Measurements from ENCODE around the gene FGGY.
"Not testable (repeated sequence)": the region's sequence is repeated elsewhere in the genome, so short reads cannot be mapped to it uniquely, and the experiment has no call there.

Gene FGGY

DNA sequence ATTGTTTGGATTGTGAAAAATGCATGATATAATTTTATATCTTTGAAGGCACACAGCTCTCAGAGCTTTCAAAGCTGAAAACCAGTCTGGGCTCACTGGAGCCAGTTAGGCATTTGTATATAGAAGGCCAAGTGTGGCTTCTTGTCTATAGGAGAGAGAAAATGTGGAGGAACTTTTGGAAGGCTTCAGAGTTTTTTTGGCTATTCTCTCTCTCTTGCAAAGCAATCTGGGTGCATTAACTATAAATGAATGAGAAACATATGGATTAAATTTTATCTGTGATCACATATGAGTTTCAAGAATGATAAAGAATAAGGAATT, 301.2 kb downstream of the FGGY start:
- DNase-seq = no peak

DNA sequence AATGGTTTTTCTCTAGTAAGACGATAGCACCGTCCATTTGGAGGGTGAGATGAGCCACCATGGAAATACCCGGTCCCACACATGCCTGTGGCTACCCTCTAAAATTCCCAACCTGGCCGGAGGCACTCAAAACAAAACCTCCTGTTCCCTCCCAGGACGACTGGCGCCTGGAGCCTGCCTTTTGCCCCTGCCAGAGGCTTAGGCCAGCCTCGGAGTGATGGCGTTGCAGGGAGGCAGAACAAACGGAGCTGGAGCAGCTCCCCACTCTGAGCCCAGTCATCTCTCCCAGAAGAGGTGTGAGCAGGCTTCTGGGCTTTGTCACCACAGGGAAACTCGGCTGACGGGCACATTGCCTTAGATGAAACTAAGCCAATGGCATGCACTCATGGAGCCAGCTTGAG, 304.1 kb downstream of the FGGY start:
- DNase-seq = no peak

DNA sequence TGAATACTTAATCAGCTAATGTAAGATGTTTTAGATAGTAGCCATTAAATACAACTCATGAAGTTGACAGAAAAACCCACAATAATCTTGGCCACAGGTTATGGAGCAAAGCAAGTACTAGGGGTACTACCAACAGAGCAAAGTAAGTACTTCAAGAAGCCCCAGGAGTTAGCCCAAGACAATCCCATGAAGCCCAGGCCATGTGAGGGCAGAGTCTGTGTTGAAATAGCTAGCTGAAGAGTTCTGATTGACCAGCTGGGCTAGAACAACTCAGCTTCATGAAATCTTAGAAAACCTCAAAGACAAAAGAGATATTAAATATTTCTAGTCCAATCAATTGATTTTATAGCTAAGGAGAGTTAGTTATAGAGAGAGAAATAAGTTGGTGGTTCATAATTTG, 304.9 kb downstream of the FGGY start:
- no peak for DNase-seq

DNA sequence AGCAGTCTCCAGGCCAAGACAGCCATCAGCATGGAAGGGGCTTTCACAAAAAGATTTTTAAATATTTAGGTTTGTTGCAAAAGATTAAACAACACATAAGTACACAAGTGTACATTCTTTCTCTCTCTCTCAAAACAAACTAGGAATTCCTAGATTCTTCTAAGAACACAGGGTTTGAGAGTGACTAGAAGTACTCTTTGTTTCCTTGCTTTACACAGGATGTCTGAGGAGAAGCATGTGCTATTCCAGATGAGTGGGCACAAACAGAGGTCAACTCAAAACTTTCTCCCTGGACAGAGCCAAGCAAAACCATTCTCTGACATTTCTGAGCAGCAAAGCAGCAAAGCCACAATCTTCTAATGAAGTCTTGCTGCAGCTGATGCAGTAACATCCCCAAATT, 307.3 kb downstream of the FGGY start:
- DNase-seq = no peak

DNA sequence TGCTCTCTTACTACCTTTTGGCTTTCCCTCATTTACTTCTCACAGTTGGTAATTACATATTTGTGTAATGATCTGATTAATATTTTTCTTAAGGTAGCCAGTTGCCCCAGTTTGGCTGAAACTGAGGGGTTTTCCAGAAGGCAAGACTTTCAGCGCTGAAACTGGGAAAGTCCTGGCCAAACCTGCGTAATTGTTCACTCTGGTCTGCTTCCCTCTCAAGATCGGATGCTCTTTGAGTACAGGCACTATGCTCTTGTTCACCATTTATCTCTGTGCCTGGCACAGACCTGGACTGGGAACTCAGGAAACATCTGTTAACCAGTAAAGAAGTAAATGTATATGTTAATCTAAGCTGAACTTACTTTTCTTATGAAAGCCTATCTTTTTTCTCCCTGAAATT, 308.3 kb downstream of the FGGY start:
- DNase-seq = no peak

DNA sequence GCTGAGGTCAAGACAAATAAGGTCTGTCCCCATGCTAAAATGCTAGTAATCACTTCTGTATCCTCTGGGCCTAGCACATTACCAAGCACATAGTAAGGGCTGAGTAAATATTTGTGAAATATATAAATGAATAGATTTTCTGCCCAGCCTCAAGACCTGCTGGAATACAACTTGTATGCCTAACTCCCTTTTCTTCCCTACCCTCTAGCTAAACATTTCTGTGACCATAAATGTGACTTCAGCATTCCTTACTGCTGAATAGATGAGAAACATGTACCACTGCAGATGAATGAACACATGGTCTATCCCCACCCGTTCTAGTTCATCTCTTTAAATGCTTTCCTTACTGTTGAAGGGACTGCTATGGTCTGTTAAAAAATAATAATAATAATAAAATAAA, 308.9 kb downstream of the FGGY start:
- no peak for DNase-seq

DNA sequence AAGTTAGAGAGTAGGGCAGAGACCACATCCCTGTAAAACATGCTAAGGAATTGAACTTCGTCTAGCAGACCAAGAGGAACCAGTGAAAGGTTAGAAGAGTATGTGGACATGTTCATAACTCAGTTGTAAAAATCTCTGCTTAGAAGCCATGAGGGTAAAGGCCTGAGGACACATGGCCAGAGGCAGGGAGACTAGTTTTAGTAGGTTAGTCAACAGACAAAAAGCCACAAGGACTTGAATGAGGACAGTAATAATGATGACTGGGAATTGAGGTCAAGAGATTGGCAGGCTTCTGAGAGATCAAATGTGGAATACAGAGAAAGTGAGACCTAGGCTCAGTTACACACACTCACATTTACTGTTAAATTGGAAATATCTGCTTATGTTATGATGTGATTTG, 312.4 kb downstream of the FGGY start:
- no peak for DNase-seq

DNA sequence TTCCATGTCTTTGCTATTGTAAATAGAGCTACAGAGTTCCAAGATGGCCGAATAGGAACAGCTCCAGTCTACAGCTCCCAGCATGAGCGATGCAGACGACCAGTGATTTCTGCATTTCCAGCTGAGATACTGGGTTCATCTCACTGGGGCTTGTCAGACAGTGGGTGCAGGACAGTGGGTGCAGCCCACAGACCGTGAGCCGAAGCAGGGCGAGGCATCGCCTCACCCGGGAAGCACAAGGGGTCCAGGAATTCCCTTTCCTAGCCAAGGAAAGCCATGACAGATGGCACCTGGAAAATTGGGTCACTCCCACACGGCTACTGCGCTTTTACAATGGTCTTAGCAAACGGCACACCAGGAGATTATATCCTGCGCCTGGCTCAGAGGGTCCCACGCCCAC, 313.6 kb downstream of the FGGY start:
- DNase-seq = not testable (repeated sequence)

DNA sequence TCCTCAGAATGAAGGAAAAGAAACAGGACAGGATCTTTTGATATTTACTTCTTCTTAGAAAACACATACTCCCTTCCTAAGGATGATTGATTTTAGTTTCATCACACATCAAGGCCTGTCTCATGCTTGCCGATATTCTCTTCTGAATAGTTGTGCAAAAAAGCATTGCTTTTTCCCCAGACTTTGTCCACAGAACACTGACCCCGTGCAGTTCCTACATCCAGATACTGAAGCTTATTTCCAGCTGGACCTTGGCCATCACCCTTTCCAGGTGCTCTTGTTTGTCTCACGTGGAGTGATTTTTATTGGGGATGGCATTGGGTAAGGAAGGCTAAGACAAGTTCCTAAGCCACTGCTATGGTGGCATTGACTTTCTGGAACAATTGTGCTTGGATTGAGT, 320.5 kb downstream of the FGGY start:
- DNase-seq = no peak

DNA sequence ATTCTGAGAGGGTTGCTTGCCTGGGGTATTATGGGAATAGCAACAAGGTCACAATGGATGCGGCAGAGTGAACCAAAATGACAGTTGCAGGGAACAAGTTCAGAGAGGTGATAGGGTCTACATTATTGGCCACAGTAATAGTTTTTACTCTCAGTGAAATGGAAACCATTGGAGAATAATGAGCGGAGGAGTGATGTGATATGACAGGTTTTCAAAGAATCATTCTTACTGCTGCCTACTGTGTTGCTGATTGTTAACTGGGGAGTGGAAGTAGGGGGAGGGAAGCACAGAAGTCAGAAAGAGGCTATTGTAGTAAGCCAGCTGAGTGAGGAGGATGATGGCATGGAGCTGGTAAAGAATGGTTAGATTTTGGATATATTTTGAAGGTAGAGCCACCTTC, 322.7 kb downstream of the FGGY start:
- DNase-seq = no peak

DNA sequence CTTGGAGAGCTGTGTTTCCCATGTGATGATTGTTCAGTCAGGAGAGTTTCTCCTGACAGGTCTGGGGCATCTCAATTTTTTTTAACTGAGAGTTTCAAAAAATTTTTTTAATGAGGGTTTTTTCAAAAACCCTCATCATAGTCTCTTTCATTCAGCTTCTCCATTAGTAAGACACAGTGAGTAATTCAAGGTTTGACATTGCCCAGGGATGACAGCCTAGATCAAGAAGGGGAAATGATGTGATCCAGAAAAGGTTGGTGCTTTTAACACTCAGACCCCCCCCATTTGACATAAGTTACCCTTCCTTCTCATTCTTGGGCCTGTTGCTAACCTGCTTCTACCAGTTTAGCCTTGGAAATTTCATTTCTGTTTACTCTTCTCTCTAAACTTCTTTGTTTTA, 328.5 kb downstream of the FGGY start:
- DNase-seq = no peak

DNA sequence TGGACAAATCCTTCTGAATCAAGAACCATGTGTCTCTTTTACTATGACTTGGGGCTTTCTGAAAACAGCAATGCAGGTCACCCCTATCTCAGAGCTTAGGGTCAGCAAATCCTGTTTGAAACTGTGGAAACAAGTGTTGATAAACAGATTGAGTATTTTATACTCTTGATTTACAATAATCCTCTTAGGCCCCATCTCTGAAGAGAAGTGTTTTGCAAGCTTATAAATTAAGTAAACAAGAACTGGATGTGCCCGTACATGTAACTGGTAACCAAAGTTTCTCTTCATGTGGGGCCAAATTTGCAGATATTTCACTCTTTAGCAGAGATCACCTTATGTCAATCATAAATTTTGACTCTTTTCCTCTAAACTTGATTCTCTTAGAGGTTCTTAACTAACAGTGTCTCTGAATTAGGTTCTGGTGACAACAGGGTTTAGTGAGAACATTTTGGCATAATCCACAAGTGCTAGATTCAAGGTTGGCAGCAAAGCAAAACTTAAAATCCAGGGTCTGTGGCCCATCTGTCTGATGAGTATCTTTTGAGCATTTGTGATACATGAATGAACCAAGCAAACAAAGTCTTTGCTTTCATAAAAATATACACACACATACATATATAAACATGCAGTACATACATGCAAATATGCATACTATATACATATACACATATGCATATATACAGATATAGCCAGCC, 334.8 kb downstream of the FGGY start:
- DNase-seq = no peak

DNA sequence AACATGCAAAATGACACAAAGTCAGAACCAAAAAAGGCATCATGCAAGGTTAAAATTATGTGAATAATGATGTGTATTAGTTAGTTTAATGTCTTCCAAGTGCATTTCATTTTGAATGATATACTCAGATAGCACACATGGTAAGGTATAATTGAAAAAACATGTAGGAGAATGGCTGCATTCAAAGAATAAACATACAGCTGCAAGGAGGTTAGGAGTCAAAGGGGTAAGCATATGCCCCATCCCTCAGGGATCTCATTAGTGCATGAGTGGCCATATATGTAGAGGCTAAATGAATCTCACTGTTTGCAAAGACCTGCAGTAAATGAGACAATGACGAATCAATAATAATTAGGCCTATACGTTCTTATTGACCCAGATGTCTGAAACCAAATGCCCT, 338.2 kb downstream of the FGGY start:
- no peak for DNase-seq

DNA sequence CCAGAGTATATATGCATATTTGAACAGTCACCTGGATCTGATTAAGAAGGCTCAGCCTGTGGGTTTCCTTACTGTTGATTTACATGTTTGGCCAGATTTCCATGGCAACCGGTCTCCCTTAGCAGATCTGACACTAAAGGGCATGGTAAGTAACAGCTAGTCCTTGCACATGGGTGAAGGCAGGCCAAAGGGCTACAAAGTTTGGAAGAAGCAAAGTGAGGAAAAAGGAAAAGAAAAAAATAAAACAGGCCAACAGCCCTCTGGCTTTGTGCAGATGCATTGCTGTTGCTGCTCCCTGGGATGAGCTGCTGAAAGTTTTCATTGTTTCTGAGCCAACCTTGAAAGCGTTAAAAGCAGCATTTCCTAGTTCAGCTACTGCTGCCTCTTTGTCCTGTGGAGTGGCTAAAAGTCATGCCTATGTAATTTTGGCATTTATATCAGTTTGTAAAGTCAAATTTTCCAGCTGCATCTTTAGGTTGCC, 341.4 kb downstream of the FGGY start:
- no peak for DNase-seq

DNA sequence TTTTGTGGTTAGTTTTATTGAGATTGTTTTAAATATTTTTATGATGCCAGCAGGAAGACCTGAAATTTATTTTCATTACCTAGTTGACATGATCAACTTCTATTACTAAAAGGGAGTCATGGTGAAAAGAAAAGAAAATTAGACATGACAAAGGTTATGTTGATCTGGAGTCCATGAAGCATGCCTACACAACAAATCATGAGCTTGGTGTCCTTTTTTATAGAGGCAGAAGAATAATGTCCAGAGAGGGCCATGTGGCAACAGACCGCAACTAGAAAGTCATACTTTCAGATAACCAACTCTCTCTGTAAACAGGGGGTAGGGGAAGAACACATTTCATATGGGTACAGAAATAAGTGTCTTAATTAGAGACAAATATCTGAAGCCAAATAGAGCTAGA, 342.4 kb downstream of the FGGY start:
- no peak for DNase-seq

DNA sequence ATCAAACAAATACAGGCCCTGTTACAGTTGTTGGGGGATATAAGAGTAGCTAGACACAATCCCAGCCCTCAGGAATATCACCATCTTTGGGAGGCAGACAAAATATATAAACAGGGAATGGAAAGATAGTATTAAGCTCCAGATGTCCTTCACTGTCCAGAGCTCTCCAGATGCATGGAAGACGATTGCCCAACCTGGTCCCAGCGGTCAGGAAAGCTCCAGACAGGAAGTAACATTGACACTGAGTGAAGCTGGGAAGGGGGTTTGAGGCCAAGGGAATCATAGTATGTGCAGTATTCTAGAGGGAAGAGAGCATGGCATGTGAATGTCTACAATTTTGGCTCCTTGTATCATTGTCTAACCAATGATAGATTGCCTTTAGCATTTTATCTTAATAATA, 344.0 kb downstream of the FGGY start:
- DNase-seq = no peak

DNA sequence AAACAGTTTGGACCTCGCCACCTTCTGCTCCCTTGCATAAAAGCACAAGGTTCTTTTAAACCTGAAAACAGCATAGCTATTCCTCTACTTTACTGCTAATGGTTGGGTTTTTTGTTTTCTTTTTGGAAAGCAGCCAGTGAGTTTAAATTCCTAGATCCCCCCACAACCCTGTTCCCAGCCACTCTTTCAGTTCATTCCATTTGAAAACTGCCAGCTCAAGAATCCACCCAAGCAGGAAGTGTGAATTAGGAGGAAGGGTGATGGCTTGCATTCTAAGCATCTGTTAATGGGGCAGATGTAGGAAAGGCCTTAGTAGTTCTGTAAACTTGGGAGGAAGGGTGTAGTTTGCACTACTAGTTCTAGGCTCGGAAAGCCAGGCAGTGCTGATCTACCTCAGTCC, 344.9 kb downstream of the FGGY start:
- no peak for DNase-seq

DNA sequence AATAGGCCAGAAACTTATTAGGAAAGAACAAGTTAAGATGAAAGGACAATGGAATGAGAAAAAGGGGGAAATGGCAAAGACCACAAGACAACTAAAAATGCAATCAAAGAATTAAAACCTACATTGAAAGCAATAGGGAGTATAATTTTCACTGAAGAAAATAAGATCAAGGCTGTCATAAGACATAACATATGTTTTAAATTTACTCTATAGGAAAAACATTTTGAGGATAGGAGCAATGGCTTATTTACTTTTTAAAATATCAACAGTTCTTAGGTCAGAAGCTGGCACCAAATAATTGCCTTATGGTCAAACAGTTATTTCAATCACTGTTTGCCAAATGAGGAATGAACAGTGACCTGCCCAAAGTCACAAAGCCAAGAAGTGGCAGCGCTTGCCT, 346.6 kb downstream of the FGGY start:
- no peak for DNase-seq

DNA sequence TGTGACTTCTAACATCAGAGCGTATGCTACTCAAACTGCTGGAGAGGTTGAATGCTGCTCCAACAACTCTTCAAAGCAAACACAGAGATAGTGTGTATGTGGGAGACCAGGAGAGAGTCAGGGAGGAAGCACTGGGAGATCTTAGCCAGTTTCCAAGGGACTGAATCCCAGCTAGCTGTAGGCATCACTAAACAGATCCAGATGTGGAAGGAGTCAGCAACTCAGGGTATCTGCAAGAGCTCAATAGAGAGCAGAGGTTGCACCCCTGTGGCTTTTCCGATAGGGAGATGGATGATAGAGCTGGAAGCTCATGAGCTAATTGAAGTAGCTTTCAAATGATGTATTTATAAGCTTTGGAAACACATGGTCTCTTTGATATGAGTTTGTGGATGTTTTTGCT, 349.0 kb downstream of the FGGY start:
- no peak for DNase-seq

DNA sequence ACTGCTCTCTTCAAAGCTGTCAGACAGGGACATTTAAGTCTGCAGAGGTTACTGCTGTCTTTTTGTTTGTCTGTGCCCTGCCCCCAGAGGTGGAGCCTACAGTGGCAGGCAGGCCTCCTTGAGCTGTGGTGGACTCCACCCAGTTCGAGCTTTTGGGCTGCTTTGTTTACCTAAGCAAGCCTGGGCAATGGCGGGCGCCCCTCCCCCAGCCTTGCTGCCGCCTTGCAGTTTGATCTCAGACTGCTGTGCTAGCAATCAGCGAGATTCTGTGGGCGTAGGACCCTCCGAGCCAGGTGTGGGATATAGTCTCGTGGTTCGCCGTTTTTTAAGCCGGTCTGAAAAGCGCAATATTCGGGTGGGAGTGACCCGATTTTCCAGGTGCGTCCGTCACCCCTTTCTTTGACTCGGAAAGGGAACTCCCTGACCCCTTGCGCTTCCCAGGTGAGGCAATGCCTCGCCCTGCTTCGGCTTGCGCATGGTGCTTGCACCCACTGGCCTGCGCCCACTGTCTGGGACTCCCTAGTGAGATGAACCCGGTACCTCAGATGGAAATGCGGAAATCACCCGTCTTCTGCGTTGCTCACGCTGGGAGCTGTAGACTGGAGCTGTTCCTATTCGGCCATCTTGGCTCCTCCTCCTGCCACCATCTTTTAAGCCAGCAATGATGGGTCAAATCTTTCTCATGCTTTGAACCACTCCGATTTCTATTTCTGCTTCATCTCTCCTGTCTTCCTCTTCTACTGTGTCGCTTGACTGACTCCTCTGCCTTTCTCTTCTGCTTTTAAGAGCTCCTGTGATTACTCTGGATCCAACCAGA, 356.5 kb downstream of the FGGY start:
- not testable (repeated sequence) for DNase-seq

DNA sequence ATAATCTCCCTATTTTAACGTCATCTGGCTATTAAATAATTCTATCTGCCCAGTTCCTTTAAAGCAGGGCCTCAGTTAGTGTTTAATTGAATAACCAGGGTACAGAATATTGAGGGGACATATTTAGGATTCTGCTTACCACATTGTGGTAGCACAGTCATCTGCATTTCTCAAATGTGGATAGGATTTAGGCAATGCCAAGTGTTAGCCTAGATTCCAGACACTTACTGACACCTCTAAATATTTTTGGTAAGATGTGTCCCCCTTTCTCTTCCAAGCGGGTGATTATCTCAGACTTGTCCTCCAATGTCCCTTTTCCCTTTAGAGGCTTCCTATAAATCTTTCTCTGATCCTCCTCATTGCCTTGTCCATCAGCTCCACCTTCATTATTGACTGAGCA, 357.1 kb downstream of the FGGY start:
- DNase-seq = no peak

DNA sequence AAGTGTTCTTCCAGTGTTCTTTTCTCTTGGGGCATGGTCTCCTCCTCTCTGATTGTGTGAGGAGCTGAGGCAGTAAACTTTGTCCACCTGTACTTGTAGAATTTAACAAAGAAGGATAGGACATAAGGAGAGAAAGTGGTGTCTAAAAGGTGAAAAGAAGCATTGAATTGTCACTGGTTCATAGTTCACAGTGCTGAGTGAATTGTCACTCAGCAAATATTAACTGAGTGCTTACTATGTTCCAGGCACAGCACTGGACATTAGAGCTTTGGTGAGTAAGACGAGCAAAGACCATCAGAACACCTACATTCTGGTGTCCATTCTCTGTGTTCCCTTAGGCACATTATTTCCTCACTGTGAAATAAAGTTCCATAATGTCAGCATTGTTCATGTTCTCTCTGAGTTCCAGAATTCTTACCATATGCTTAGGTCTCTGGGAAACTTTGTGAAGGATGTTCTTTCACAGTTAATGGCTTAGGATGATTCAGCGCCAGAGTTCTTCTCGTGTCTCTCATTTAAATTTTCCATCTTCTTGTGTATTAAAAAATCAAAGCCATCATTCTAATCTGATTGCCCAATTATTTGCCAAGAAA, 361.1 kb downstream of the FGGY start:
- DNase-seq = no peak

DNA sequence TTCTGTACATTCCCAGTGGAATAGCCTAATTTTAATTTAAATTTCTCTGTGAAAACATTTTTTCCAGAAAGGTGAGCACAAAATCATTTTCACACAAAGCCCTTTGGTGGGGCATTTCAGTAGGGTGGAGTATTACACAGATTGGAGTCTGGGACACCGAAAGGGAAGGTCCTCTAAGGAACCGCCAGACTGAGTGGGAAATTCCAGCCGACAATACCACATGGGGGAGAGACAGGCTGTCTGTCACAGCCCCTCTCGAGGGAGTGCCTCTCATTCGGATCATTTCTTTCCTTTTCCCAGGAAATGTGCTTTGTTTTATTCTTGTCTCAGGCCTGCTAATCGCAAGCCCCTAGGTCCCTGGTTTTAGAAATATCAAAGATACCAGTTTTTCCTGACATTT, 367.3 kb downstream of the FGGY start:
- no peak for DNase-seq

DNA sequence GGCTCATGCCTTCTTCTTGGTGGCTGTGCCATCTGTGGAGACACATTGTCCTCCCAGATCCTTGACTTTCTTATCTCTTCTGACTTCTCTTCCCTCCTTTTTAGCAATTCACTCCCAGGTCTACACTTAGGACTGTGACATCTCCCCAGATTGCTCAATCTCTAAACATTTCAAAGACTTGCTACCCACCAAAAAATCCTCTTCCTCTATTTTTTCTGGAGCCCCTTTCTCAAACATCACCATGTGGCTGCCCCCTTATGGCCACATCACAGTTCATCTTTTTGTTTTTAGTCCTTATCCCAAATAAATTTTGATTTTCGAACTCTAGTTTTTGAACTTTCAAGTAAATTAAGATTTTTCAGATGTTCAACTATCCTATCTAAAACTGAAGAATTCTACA, 369.2 kb downstream of the FGGY start:
- DNase-seq = no peak

Measured in activated T-cell treated with anti-CD3 and anti-CD28 coated beads, Interleukin-2, amount 50 U/mL, for 1 hour (primary cell).